Peyer's patch (tissue), 4 donors: Measurements from ENCODE around the gene ZPR1. TPM values are rescaled to one million over a fixed set of nuclear protein-coding genes. Genes with fewer than 3 reads are reported as not detected.

ENCODE experiments used
- DNase-seq, 3 donors: peaks; one replicate each; pipeline ENCODE4 v3.0.0-alpha.2; 2017 to 2019
- H3K27ac ChIP-seq, 4 donors: fragments of 200-600 bp; sonication (generic); one replicate each; pipeline ENCODE4 v1.5.1; 2016 to 2019
- H3K27me3 ChIP-seq, 2 donors: fragments of 200-600 bp; sonication (generic); one replicate each; pipeline ENCODE4 v1.5.1; 2019
- H3K36me3 ChIP-seq, 3 donors: fragments of 200-600 bp; sonication (generic); one replicate each; pipeline ENCODE4 v1.5.1; 2016 to 2019
- H3K4me1 ChIP-seq, 4 donors: fragments of 200-600 bp; sonication (generic); one replicate each; pipeline ENCODE4 v1.5.1; 2016 to 2019
- H3K4me3 ChIP-seq, 4 donors: fragments of 200-600 bp; sonication (generic); 1 replicate in 3 of 4; 2 replicates in 1 of 4; pipeline ENCODE4 v1.5.1; 2016 to 2019; ENCODE audit warnings: mild to moderate bottlenecking in 1 of 4
- H3K9me3 ChIP-seq, 4 donors: fragments of 200-600 bp; sonication (generic); one replicate each; pipeline ENCODE4 v1.5.1; 2016 to 2019; ENCODE audit warnings: mild to moderate bottlenecking in 1 of 4
- CTCF ChIP-seq, 6 experiments: fragments of 450-650 bp in 4 of 6; fragments of 200-600 bp in 2 of 6; sonication (generic) in 1 of 6; IDR thresholded peaks; one replicate each; pipeline ENCODE4 v1.5.1; 2017 to 2019; ENCODE audit warnings: antibody characterized with exemption in 6 of 6, mild to moderate bottlenecking in 3 of 6, moderate library complexity in 1 of 6
- POLR2A ChIP-seq, 2 donors: fragments of 450-650 bp; IDR thresholded peaks; one replicate each; pipeline ENCODE4 v1.5.1; 2017; ENCODE audit warnings: antibody characterized with exemption in 2 of 2, mild to moderate bottlenecking in 2 of 2, moderate library complexity in 2 of 2
- total RNA-seq, 4 donors: library from RNA; depleted of rRNA; stranded (reverse); fragments of >200 nt; gene quantifications; one replicate each; pipeline ENCODE4 v1.1.0, GENCODE V29; 2016

Gene ZPR1
- total RNA-seq, 4 donors from 2014 or later: 17.0 to 52.6 (median 32.5) TPM

- H3K27ac ChIP-seq: peak overlapping the region in 2 of 4 donors; percentile 81 to 92
- peak in 2 of 3 donors; percentile 73 to 76 for DNase-seq
Observed at GRCh38 chr11:116825854-116826750, 38.3 kb upstream of the ZPR1 start.

GRCh38 chr11:116825434-116825833, 37.6 kb upstream of the ZPR1 start:
- Histone ChIP-seq H3K9me3 (no peaks in the 10 kb centered on the region), H3K4me3 (no peak overlapping the region), H3K4me1 (no peaks in the 10 kb centered on the region), H3K27me3 (no peaks in the 10 kb centered on the region), H3K27ac (peak overlapping the region in 2 of 4 donors; percentile 81 to 92), H3K36me3 (peaks cover 0 to 5% (median 0%) of the 10 kb centered on the region in 3 donors)
- no peak for DNase-seq
- TF ChIP-seq CTCF (IDR thresholded peaks at IDR 0.05) (no peak), POLR2A (IDR thresholded peaks at IDR 0.05) (no peak)

More at GRCh38 chr11:116825854-116826750, 38.3 kb upstream of the ZPR1 start:
- Histone ChIP-seq H3K4me3 (peak overlapping the region in 1 of 4 donors; percentile 11), H3K9me3 (no peaks in the 10 kb centered on the region), H3K36me3 (peaks cover 0 to 4% (median 0%) of the 10 kb centered on the region in 3 donors), H3K27me3 (no peaks in the 10 kb centered on the region), H3K4me1 (no peaks in the 10 kb centered on the region)
- TF ChIP-seq CTCF (IDR thresholded peaks at IDR 0.05): no peak
- no peak for TF ChIP-seq POLR2A (IDR thresholded peaks at IDR 0.05)

- H3K27me3 ChIP-seq: no peaks in the 10 kb centered on the region
- peak within 1 kb of the TSS in 2 of 4 donors; percentile 41 to 55 for H3K4me3 ChIP-seq
- H3K36me3 ChIP-seq: peaks cover 0 to 5% (median 0%) of the 10 kb centered on the region in 3 donors
- peak within 1 kb of the TSS in 3 of 4 donors; percentile 43 to 83 (median 78) for H3K27ac ChIP-seq
- TF ChIP-seq CTCF (IDR thresholded peaks at IDR 0.05) (no peak), POLR2A (IDR thresholded peaks at IDR 0.05) (peak; percentile 69 to 93)
- H3K4me1 ChIP-seq: no peaks in the 10 kb centered on the region
- DNase-seq: peak in 1 of 3 donors; percentile 74
- no peaks in the 10 kb centered on the region for H3K9me3 ChIP-seq
Observed at GRCh38 chr11:116823031-116823843, 35.4 kb upstream of the ZPR1 start, which contains the start of gene APOA4. Gene APOA4 (minus strand): TSS chr11:116823304. CDS start chr11:116823191, 113 bp downstream.

- DNase-seq: no peak
Observed at GRCh38 chr11:116822575-116822974, 34.8 kb upstream of the ZPR1 start.

More at GRCh38 chr11:116822575-116822974, 34.8 kb upstream of the ZPR1 start:
- Histone ChIP-seq H3K4me1 (no peaks in the 10 kb centered on the region), H3K27ac (peak overlapping the region in 3 of 4 donors; percentile 43 to 83 (median 78)), H3K4me3 (peak overlapping the region in 2 of 4 donors; percentile 41 to 55), H3K36me3 (peaks cover 0 to 5% (median 0%) of the 10 kb centered on the region in 3 donors), H3K9me3 (no peaks in the 10 kb centered on the region), H3K27me3 (no peaks in the 10 kb centered on the region)
- TF ChIP-seq CTCF (IDR thresholded peaks at IDR 0.05) (no peak), POLR2A (IDR thresholded peaks at IDR 0.05) (no peak)
